Measurements from ENCODE around the gene SPI1.

- no peak for TF ChIP-seq CTCF (IDR thresholded peaks at IDR 0.05; ENCODE audit: extremely low read depth in 1 of 2, insufficient read depth in 1 of 2, low read depth in 1 of 2, low read length in 2 of 2)
- TF ChIP-seq MAX (IDR thresholded peaks at IDR 0.05; ENCODE audit: insufficient read depth, insufficient read length) = no peak
- no peak for TF ChIP-seq POLR2A (IDR thresholded peaks at IDR 0.05; ENCODE audit: low read depth, low read length)
- no peak for TF ChIP-seq GATA2 (IDR thresholded peaks at IDR 0.05; ENCODE audit: insufficient read depth, insufficient read length, low read depth, low read length)
- no peak for TF ChIP-seq POLR2AphosphoS5 (IDR thresholded peaks at IDR 0.05; ENCODE audit: insufficient read depth, low read depth, low read length)
- TF ChIP-seq JUN (IDR thresholded peaks at IDR 0.05; ENCODE audit: borderline replicate concordance, insufficient read depth, insufficient read length, low read depth) = no peak
- TF ChIP-seq FOS (IDR thresholded peaks at IDR 0.05; ENCODE audit: borderline replicate concordance, insufficient read depth, low read length) = no peak
- no peak for TF ChIP-seq EZH2 (IDR thresholded peaks at IDR 0.05; ENCODE audit: borderline replicate concordance, low read depth, low read length, severe bottlenecking)
Observed at GRCh38 chr11:47351156-47352126, 26.9 kb downstream of the SPI1 start.
